OCI-LY7 (cell line): Measurements from ENCODE around the gene TXNDC2. TPM values are rescaled to one million over a fixed set of nuclear protein-coding genes. Genes with fewer than 3 reads are reported as not detected.

Source experiments
- BruUV-seq: library from RNA; stranded (reverse); fragments of 400-500 nt; replicated peaks from 2 replicates; lab custom pipeline; 2021; lab: Mats Ljungman, UMichigan
- CTCF ChIA-PET: fragments of 300-600 bp; sonication (Branson Sonifier 250); formaldehyde crosslinking; loops from one replicate; lab custom pipeline; 2022; ENCODE audit warnings: antibody characterized with exemption; ENCODE audit not compliant: unreplicated experiment; lab: Charles Lee
- POLR2A ChIA-PET: fragments of 300-600 bp; sonication (Branson Sonifier 250); formaldehyde crosslinking; loops from one replicate; lab custom pipeline; 2022; ENCODE audit warnings: antibody characterized with exemption; lab: Charles Lee
- DNase-seq: peaks from one replicate; pipeline ENCODE4 v3.0.0-alpha.2; 2015; ENCODE audit warnings: low spot score
- H2AFZ ChIP-seq: fragments of 200-600 bp; sonication (generic), shearing (Covaris generic); 2 replicates; pipeline ENCODE4 v1.6.1; 2014; ENCODE audit warnings: mild to moderate bottlenecking, antibody characterized with exemption, low read length, moderate library complexity
- H3K27ac ChIP-seq: fragments of 200-600 bp; sonication (generic); 2 replicates; pipeline ENCODE4 v1.5.1; 2014; ENCODE audit warnings: mixed run types, low read depth, mild to moderate bottlenecking, moderate library complexity, low read length, inconsistent platforms; ENCODE audit not compliant: poor library complexity, severe bottlenecking
- H3K36me3 ChIP-seq: fragments of 200-600 bp; sonication (generic); 2 replicates; pipeline ENCODE4 v1.6.1; 2014; ENCODE audit warnings: mild to moderate bottlenecking, antibody characterized with exemption, low read length, moderate library complexity, mixed read lengths; ENCODE audit not compliant: insufficient read depth
- H3K4me1 ChIP-seq: fragments of 200-600 bp; sonication (generic); 2 replicates; pipeline ENCODE4 v1.5.1; 2014; ENCODE audit warnings: mild to moderate bottlenecking, low read length; ENCODE audit not compliant: insufficient read depth, poor library complexity, severe bottlenecking
- H3K4me2 ChIP-seq: fragments of 200-600 bp; sonication (generic); 2 replicates; pipeline ENCODE4 v1.6.1; 2014; ENCODE audit warnings: mild to moderate bottlenecking, low read length
- H3K4me3 ChIP-seq: fragments of 200-600 bp; sonication (generic); 2 replicates; pipeline ENCODE4 v1.5.1; 2014; ENCODE audit warnings: mild to moderate bottlenecking, low read depth, low read length; ENCODE audit not compliant: poor library complexity, severe bottlenecking
- H3K79me2 ChIP-seq: fragments of 200-600 bp; sonication (generic); 2 replicates; pipeline ENCODE4 v1.6.1; 2016; ENCODE audit warnings: low read depth, mild to moderate bottlenecking, low read length, moderate library complexity, mixed read lengths; ENCODE audit not compliant: insufficient read depth
- H3K9me2 ChIP-seq: fragments of 200-600 bp; sonication (generic); 2 replicates; pipeline ENCODE4 v1.6.1; 2016; ENCODE audit warnings: mild to moderate bottlenecking, low read length, mixed read lengths; ENCODE audit not compliant: insufficient read depth
- H3K9me3 ChIP-seq: fragments of 200-600 bp; sonication (generic); 2 replicates; pipeline ENCODE4 v1.6.1; 2014; ENCODE audit warnings: mild to moderate bottlenecking, mixed run types, low read length, mixed read lengths
- H4K20me1 ChIP-seq: fragments of 200-600 bp; sonication (generic); 2 replicates; pipeline ENCODE4 v1.6.1; 2014; ENCODE audit warnings: mild to moderate bottlenecking, antibody characterized with exemption, low read length, moderate library complexity, mixed read lengths; ENCODE audit not compliant: insufficient read depth
- EZH2phosphoT487 ChIP-seq: fragments of 200-600 bp; sonication (generic); IDR thresholded peaks from 2 replicates; pipeline ENCODE4 v1.6.1; 2018; ENCODE audit warnings: low read depth, borderline replicate concordance, mild to moderate bottlenecking, mixed run types, antibody characterized with exemption, low read length, moderate library complexity, mixed read lengths
- intact Hi-C: fragments of 100-400 bp; cut with micrococcal nuclease; formaldehyde crosslinking; loops from one replicate; pipeline ENCODE4 v1.10.0; 2022; ENCODE audit not compliant: unreplicated experiment
- total RNA-seq, 2 experiments: library from RNA; depleted of rRNA in 1 of 2; stranded (reverse); fragments of >200 nt in 1 of 2; shearing (Covaris generic) in 1 of 2; gene quantifications; 2 replicates each; pipeline ENCODE4 v1.2.3, GENCODE V29; 2014 to 2022
- TF ChIP-seq, protein P1 (sequence below): fragments of 200-600 bp; sonication (generic); conservative IDR thresholded peaks from 2 replicates; pipeline ENCODE4 v1.5.1; 2014; ENCODE audit warnings: mild to moderate bottlenecking, antibody characterized with exemption, low read length, moderate library complexity, mixed read lengths

The TXNDC2 gene
- total RNA-seq, 2 experiments from 2014 or later: not detected

DNA sequence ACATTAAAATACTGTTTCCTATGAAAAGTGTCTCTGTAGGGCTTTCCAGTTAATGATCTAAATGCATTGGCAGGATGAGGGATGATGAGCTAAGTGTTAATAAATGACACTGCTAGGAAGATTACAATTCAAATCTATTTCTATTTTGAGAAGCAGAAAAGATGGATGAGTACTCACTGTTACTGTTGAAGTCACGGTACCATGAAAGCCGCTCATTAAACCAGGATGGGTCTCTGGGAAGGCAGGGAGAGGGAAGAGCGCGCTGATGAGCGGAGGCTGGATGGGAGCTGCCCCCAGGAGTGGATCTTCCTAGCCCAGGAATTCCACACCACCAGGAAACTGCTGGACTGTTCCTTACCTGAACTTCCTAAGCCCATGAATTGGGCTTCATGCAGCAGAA lies 27.1 kb upstream of the TXNDC2 start:
- TF ChIP-seq EZH2phosphoT487: no peak
- TF ChIP-seq, protein P1, sequence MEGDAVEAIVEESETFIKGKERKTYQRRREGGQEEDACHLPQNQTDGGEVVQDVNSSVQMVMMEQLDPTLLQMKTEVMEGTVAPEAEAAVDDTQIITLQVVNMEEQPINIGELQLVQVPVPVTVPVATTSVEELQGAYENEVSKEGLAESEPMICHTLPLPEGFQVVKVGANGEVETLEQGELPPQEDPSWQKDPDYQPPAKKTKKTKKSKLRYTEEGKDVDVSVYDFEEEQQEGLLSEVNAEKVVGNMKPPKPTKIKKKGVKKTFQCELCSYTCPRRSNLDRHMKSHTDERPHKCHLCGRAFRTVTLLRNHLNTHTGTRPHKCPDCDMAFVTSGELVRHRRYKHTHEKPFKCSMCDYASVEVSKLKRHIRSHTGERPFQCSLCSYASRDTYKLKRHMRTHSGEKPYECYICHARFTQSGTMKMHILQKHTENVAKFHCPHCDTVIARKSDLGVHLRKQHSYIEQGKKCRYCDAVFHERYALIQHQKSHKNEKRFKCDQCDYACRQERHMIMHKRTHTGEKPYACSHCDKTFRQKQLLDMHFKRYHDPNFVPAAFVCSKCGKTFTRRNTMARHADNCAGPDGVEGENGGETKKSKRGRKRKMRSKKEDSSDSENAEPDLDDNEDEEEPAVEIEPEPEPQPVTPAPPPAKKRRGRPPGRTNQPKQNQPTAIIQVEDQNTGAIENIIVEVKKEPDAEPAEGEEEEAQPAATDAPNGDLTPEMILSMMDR: no peak
- no peaks in the 10 kb centered on the region for H3K36me3 ChIP-seq
- H3K9me3 ChIP-seq: no peaks in the 10 kb centered on the region
- no peaks in the 10 kb centered on the region for H3K79me2 ChIP-seq
- DNase-seq: no peak
- H3K4me3 ChIP-seq: no peak overlapping the region
- no peak overlapping the region for H3K4me2 ChIP-seq
- H3K4me1 ChIP-seq: no peaks in the 10 kb centered on the region
- no peaks in the 10 kb centered on the region for H4K20me1 ChIP-seq
- H3K9me2 ChIP-seq: no peaks in the 10 kb centered on the region
- ChIA-PET POLR2A (no interaction called here), CTCF (no interaction called here)
- no peak overlapping the region for H2AFZ ChIP-seq
- intact Hi-C loops: no loop called here
- BruUV-seq: no TSS peak
- H3K27ac ChIP-seq: no peak overlapping the region

DNA sequence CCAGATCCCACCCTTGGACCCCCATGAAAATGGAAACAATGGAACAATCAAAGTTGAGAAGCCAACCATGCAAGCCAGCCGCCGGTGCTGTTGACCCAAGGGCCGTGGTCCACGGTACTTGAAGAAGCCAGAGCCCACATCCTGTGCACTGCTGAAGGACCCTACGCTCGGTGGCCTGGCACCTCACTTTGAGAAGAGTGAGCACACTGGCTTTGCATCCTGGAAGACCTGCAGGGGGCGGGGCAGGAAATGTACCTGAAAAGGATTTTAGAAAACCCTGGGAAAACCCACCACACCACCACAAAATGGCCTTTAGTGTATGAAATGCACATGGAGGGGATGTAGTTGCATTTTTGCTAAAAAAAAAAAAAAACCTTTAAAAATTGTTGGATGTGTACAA lies 26.5 kb upstream of the TXNDC2 start:
- BruUV-seq: no TSS peak

DNA sequence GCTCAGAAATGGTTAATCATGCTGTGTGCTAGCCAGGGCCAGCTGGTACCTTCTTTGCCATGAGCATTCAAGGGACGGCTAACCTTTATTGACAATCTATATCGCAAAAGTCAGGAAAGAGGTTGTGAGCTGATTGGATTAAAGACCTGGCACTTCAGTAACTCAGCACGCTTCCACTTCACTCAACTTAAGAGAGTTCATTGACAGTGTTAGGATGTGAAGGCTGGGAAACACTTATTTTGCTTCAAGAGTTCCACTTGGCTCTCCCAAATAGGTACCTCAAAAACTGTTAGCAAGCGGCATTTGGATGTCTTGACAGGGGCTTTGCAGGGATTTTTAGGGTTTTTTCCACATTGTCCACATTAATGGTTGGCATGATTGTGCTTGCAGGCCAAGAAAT lies 25.1 kb upstream of the TXNDC2 start:
- no peaks in the 10 kb centered on the region for H3K4me1 ChIP-seq
- BruUV-seq: no TSS peak
- no peak overlapping the region for H3K4me3 ChIP-seq
- ChIA-PET POLR2A (interaction anchor here (0.7 to 0.8 kb wide), 2 partner anchors 9 to 10 kb away, joined by 3 to 6 read pairs; no protein-coding TSS in a partner anchor), CTCF (no interaction called here)
- TF ChIP-seq, protein P1: no peak
- no peak for TF ChIP-seq EZH2phosphoT487
- no peaks in the 10 kb centered on the region for H3K79me2 ChIP-seq
- H2AFZ ChIP-seq: no peak overlapping the region
- H3K9me2 ChIP-seq: no peaks in the 10 kb centered on the region
- H3K27ac ChIP-seq: no peak overlapping the region
- no peaks in the 10 kb centered on the region for H4K20me1 ChIP-seq
- no peaks in the 10 kb centered on the region for H3K36me3 ChIP-seq
- no peak overlapping the region for H3K4me2 ChIP-seq
- no peak for DNase-seq
- intact Hi-C loops: no loop called here
- H3K9me3 ChIP-seq: no peaks in the 10 kb centered on the region

More for the DNA sequence above, 26.5 kb upstream of the TXNDC2 start:
- Histone ChIP-seq H3K36me3 (no peaks in the 10 kb centered on the region), H3K9me3 (no peaks in the 10 kb centered on the region), H2AFZ (no peak overlapping the region), H3K4me2 (no peak overlapping the region), H3K4me3 (no peak overlapping the region), H3K9me2 (no peaks in the 10 kb centered on the region), H3K4me1 (no peaks in the 10 kb centered on the region), H3K79me2 (no peaks in the 10 kb centered on the region), H3K27ac (no peak overlapping the region), H4K20me1 (no peaks in the 10 kb centered on the region)
- ChIA-PET CTCF (no interaction called here), POLR2A (no interaction called here)
- TF ChIP-seq, protein P1: no peak
- TF ChIP-seq EZH2phosphoT487: no peak
- DNase-seq: no peak
- intact Hi-C loops: no loop called here
